ENCODE results near the gene PROM2.
"Not testable (repeated sequence)": the region's sequence is repeated elsewhere in the genome, so short reads cannot be mapped to it uniquely, and the experiment has no call there.

The PROM2 gene

GRCh38 chr2:95274291-95275150, at the start of gene PROM2:
TSS of gene PROM2 (plus strand) at chr2:95274449. CDS start at chr2:95274586, 137 bp downstream.
- DNase-seq, result peak; percentile 33

GRCh38 chr2:95225658-95226057, 48.6 kb upstream of the PROM2 start:
- DNase-seq, result no peak

GRCh38 chr2:95231723-95232122, 42.5 kb upstream of the PROM2 start:
- DNase-seq, result peak; percentile 31

- no peak for DNase-seq
Observed at GRCh38 chr2:95232232-95232631, 42.0 kb upstream of the PROM2 start.

- DNase-seq, result no peak
Observed at GRCh38 chr2:95234286-95234785, 39.9 kb upstream of the PROM2 start.

- DNase-seq, result no peak
Observed at GRCh38 chr2:95234816-95235215, 39.4 kb upstream of the PROM2 start.

- no peak for DNase-seq
Observed at GRCh38 chr2:95238131-95238530, 36.1 kb upstream of the PROM2 start.

GRCh38 chr2:95240091-95240490, 34.2 kb upstream of the PROM2 start:
- DNase-seq, result no peak

- no peak for DNase-seq
Observed at GRCh38 chr2:95240556-95240955, 33.7 kb upstream of the PROM2 start.

- DNase-seq, result not testable (repeated sequence)
Observed at GRCh38 chr2:95242084-95242483, 32.2 kb upstream of the PROM2 start.

- DNase-seq, result no peak
Observed at GRCh38 chr2:95258271-95258670, 16.0 kb upstream of the PROM2 start.

GRCh38 chr2:95260028-95261023, 13.9 kb upstream of the PROM2 start:
- DNase-seq, result no peak

- no peak for DNase-seq
Observed at GRCh38 chr2:95261602-95262001, 12.6 kb upstream of the PROM2 start.

- DNase-seq, result no peak
Observed at GRCh38 chr2:95262896-95263542, 11.2 kb upstream of the PROM2 start.

GRCh38 chr2:95264624-95265023, 9.6 kb upstream of the PROM2 start:
- DNase-seq, result no peak

GRCh38 chr2:95265182-95265581, 9.1 kb upstream of the PROM2 start:
- DNase-seq, result no peak

- DNase-seq, result no peak
Observed at GRCh38 chr2:95266781-95267430, 7.3 kb upstream of the PROM2 start.

GRCh38 chr2:95267458-95268210, 6.6 kb upstream of the PROM2 start:
- DNase-seq, result no peak

- DNase-seq, result no peak
Observed at GRCh38 chr2:95268211-95269035, 5.8 kb upstream of the PROM2 start.

- no peak for DNase-seq
Observed at GRCh38 chr2:95269036-95269680, 5.1 kb upstream of the PROM2 start.
